GM18909 (cell line): Measurements from ENCODE around the gene UCP3.

Experiments used
- ATAC-seq: cut with Tn5 transposase; IDR thresholded peaks from one replicate; pipeline ENCODE4 v1.9.1; 2021; ENCODE audit warnings: mild to moderate bottlenecking; ENCODE audit not compliant: unreplicated experiment, poor library complexity

UCP3 gene

DNA sequence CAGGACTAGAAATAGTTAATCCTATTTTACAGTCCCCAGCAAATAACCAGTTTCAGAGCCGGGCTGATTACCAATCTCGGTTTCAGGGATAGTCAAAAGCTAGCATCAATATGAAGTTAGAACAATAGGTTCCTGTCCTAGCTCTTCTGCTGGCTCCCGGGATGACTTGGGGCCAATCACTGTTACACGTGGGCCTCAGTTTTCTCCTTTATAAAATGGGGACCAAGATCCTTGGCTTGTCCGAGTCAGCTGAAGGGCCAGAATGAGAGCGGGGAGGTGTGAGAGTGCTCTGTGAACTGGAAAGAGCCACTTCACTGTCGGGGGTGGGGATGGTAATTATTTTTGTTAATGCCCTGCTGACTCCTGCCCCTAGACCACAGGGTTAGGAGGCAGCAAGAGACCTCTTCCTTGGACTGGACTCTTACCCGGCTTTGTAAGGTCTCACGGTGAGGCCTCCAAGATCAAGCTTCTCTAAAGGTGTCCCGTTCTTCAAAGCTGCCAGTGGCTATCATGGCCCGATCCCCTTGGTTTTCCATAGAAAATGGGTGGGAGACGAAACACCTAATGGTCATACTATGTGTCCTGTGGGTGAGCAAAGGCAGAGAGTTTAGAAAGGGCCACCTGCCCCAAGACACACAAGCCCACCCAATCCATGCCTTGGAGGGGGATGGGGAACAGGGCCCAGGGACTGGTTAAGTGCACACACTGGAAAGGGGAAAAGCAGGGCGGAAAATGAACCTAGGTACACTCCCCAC lies 27.7 kb downstream of the UCP3 start:
- ATAC-seq = no peak

DNA sequence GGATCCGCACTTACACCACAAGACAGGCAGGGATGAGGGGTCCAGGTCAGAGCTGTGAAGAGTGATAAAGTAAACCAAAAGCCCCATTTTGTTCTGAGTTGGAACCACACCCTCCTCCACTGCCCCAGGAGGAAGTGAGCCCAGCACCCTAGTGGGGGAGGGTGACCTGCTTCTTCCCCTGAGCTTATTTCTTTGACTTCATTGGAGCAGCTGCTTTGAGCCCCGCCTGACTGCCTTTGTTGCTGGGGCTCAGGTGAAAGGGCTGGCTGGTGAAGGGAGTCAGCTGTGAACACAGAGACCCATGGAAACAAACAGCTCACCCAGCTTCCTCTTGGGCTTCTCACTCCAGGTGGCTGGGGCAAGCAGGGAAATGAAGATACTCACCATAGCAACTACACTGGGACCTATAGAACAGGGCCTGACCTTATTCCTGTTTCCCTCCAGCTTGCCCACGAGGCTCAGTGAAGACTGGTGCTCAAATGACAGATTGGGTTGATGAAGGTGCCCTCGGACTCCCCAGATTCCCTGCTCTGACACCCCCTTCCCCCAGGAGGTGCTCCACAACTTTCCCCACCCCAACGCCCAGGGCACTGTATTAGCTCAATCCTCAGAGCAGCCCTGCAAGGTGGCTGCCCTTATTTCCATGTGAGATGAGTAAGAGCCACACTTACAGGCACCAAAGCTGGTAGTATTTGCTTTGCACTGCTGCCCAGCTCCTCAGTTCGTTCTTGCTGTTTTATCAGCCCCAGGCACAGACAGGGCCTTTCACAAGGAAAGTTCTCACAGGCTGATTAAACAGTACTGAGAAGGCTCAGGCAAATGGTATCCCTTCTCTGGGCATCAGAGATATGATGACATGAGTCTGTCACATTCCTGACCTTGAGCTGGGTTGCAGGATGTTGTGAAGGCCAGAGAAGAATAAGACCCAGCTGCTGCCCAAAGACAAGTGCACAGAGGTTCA lies 28.6 kb downstream of the UCP3 start:
- ATAC-seq = peak; percentile 54

DNA sequence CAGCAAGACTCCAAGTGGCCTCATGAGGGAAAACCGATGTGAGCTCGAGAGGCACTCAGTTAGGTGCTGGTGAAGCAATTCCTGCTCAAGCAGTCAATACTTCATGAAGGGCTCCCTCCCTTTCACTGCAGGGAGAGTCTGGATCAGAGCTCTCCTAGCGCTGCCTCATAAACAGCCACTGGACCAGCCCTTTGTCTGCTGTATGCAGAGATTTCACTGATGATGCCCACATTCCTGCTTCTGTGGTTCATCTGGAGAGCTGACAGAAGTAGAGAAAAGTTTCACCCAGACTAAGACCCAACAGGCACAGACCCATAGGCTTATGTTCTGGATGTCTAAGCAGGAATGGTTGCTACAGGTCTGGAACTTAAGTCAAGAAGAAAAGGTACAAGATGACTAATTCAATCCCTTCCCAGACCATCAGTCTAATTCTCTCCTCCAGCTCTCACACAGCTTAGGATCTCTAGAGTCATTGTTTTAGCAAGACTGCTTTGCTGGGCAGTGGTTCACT lies 30.3 kb downstream of the UCP3 start:
- ATAC-seq = no peak

DNA sequence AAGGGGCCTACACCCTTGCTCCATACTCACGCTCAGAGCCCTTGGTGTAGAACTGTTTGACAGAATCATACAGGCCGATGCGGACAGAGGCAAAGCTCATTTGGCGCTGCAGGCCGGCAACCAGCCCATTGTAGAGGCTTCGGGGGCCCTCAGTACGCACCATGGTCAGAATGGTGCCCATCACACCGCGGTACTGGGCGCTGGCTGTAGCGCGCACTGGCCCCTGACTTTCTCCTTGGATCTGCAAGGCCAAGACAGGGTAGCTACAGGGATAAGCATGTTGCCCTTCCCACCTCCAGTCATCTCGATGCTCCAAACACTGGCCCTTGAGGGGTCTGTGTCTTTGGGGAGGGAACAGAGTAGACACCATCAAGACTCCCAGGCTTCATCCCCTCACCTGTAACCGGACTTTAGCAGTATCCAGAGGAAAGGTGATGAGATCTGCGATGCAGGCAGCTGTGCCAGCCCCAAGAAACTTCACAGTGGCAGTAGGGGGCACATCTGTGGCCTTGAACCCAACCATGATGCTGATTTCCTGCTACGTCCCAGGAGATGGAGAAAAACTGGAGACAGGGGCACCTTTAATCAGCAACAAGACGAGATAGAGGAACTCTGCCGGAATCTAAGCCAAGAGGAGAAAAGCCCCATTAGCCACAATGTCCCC lies 30.9 kb downstream of the UCP3 start:
- no peak for ATAC-seq

DNA sequence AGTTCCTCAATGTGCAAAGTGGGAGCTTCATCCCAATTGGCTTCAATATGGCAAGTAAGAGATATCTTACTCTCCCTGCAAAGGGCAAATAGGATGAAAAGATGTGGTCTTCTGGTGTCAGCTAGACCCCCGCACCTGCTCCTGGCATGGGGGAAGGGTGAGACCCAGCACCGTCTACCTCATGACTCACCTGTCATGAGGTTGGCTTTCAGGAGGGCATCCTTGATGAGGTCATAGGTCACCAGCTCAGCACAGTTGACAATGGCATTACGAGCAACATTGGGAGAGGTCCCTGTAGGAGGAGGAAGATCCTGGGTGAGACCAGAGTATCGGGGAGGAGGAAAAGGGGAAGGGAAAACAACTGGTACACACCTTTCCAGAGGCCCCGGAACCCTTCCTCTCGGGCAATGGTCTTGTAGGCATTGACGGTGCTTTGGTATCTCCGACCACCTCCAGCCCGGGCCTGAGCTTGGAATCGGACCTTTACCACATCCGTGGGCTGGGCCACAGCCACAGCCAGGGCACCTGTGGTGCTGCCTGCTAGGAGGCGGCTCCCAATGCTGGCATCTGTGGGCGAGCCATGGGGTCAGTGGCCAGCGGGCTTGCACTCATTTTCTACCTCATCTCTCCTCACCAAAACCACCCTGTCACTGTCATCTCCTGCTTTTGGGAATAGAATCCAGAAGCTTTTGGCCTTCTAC lies 32.3 kb downstream of the UCP3 start:
- no peak for ATAC-seq

DNA sequence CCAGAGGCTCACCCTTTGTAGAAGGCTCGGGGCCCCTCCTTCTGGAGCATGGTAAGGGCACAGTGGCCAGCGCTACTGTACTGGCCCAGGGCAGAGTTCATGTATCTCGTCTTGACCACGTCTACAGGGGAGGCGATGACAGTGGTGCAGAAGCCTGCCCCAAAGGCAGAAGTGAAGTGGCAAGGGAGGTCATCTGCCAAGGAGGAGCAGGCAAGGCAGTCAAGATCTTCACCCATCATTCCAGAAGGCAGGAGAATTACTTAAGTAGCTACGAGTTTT lies 33.5 kb downstream of the UCP3 start:
- ATAC-seq = no peak

DNA sequence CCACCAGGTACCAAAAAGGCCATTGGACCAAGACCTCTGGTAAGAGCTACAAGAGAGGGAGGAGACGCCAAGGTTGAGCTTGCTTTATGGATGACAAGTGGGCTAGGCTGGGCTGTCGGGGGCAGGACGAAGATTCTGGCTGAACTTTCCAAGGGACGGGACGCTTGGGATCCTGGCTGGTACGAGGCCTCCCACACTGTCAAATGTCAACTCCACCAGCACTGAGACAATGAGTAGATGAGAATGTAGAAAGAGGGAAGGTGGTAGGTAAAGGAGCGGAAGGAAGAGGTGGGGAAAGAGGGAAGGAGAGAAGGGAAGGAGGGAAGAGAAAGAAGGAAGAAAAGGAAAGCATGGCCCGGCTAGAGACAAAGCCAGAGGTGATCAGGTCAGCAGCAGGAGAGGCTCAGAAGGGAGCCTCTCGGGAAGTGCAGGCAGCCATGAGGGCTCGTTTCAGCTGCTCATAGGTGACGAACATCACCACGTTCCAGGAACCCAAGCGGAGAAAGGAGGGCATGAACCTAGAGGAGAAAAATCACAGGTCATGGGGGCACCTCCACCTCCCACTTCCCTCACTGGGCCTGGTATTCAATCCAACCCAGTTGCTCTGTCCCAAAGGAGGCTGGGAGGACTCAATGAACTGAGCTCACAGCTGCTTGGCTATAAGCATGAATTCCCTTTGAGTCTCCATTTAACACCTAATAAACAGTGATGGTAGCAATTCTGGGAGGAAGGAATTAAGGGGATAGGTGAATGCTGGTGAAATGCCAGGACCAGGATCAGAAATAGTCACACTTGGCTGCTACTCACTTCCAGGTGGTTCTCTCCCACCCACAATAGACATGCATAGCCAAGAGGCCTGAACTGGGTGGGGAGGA lies 34.0 kb downstream of the UCP3 start:
- no peak for ATAC-seq

- ATAC-seq = no peak
Observed at GRCh38 chr11:73972620-73973449, 36.0 kb downstream of the UCP3 start.

GRCh38 chr11:73972187-73972586 lies 36.7 kb downstream of the UCP3 start:
- ATAC-seq = no peak

GRCh38 chr11:73971175-73971719 lies 37.6 kb downstream of the UCP3 start:
- ATAC-seq = no peak

DNA sequence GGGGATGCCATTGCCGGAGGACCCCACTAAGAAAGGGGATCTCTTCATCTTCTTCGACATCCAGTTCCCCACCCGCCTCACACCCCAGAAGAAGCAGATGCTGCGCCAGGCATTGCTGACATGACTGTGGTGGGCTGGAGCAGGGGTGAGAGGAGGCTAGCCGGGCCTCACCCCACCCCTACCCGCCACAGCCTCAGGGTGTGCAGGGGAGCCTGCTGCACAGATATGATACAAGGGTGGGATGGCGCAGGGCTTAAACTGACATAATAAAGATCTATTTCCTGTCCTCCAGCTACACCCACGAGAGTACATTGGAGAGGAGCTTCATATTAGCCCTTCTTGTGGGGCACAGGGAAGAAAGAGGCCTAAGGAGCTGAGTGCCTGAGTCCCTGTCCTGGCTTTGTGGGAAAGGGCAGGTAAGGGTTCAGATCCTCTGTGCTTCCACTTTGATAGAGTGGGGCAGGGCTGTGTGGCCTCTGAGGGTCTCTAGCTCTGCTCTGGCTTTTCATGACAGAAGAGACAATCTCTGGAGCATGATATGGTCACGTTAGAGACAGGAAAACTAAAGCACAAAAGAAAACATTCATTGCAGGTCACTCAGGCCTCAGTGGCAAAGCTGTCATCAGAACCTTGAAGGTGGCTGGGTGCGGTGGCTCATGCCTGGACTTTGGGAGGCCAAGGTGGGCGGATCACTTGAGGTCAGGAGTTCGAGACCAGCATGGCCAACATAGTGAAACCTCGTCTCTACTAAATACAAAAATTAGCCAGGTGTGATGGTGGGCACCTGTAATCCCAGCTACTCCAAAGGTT lies 38.7 kb downstream of the UCP3 start:
- ATAC-seq = no peak

DNA sequence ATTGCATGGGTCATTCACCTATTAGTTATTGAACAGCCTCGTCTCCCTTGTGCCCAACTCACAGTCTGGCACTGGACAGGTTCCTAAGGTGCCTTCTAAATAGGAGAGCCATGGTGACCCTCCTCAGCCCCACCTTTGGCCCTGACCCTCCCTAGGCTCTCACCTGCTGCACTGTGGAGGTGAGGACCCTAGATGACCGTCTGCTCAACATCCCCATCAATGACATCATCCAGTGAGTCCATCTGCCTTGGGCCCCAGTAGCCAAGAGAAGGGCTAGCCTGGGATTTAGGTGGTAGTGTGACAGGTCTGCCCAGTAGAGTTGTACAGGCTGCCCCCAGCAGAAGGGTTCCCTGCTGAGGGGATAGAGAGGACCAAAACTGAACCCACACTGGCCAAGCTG lies 39.8 kb downstream of the UCP3 start:
- ATAC-seq = no peak

DNA sequence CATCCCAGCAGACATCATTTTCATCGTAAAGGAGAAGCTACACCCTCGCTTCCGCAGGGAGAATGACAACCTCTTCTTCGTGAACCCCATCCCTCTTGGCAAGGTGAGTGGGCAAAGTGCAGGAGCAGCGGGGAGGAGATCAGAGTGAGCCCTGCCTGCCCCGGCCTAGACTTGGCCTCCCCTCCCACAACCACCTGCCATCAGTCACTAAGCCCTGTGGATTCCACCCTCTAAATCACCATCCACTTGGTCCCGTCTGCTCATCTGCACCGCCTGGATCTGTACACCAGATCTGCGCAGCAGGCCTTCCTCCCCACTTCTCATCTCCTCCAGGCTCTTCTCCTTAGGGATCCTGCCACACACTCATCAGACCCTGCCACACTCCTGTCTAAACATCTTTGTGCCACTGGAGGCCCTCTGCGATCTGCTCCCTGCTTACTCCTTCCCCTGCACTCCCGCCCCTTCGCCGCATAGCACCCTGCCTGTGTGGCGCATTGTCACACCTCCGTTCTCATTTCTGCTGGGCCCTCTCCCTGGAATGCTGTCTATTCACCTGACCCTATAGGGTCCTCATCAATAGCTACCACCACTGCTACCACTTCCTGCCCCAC lies 40.4 kb downstream of the UCP3 start:
- no peak for ATAC-seq

DNA sequence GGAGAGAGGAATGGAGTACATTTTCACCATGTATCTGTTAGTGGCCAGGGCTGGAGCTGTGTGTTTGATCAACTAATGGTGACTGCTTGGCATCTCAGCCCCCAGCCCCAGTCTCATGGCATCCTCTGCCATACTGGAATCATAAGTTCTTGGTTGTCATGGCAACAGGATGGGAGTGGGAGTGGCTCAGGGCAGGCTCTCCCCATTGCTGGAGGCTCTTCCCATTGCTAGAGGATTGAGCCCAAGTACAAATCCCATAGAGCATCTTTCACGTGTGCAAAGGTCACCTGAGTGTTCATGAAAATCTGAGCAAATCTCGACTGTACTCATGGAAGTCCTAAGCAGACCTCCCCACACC lies 43.1 kb downstream of the UCP3 start:
- ATAC-seq = no peak

GRCh38 chr11:73965076-73965763 lies 43.7 kb downstream of the UCP3 start:
- ATAC-seq = no peak

DNA sequence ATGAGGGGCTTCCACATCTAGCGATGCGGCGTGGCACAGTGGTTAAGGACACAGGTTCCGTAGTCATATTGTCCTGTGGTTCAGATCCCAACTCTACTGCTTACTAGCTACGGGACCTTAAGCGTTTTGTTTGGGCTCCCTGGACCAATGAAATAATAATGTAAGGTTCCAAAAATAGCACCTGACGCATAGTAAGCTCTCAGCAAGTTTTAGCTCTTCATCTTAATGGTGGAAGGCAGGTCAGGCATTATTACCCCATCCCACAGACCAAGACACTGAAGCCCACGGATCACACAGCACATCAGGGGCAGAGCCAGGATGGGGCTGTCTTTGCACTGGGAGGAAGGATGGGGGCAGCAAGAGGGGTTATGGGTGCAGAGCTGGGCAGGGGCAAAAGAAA lies 45.0 kb downstream of the UCP3 start:
- no peak for ATAC-seq
